Lung (tissue), 12 donors: ENCODE results near the gene YBX2. TPM values are rescaled to one million over a fixed set of nuclear protein-coding genes. Genes with fewer than 3 reads are reported as not detected.

Source experiments
- ATAC-seq: fragments of 200-7000 bp; cut with Tn5 transposase; one replicate; pipeline ENCODE4 v1.9.1; 2020; ENCODE audit warnings: moderate number of reproducible peaks; ENCODE audit not compliant: insufficient read depth, low FRiP score
- DNase-seq, 3 donors: peaks; one replicate each; pipeline ENCODE4 v3.0.0-alpha.2; 2013 to 2017
- H3K27ac ChIP-seq, 2 donors: one replicate each; pipeline ENCODE4 v1.5.1; 2013; ENCODE audit warnings: mild to moderate bottlenecking in 2 of 2, moderate library complexity in 2 of 2, control low read depth in 1 of 2, inconsistent platforms in 1 of 2, low read depth in 1 of 2, low read length in 1 of 2
- H3K27me3 ChIP-seq, 3 donors: one replicate each; pipeline ENCODE4 v1.5.1; 2013; ENCODE audit warnings: low read length in 2 of 3; ENCODE audit not compliant: control insufficient read depth in 3 of 3, insufficient read depth in 3 of 3
- H3K36me3 ChIP-seq, 4 donors: one replicate each; pipeline ENCODE4 v1.5.1; 2013; ENCODE audit warnings: low read length in 4 of 4, mild to moderate bottlenecking in 1 of 4, moderate library complexity in 1 of 4; ENCODE audit not compliant: control insufficient read depth in 4 of 4, insufficient read depth in 4 of 4
- H3K4me1 ChIP-seq, 5 donors: one replicate each; pipeline ENCODE4 v1.5.1; 2013; ENCODE audit warnings: low read length in 5 of 5, mild to moderate bottlenecking in 2 of 5, moderate library complexity in 1 of 5; ENCODE audit not compliant: control insufficient read depth in 5 of 5, insufficient read depth in 5 of 5
- H3K4me3 ChIP-seq: one replicate; pipeline ENCODE4 v1.5.1; 2013; ENCODE audit warnings: mild to moderate bottlenecking, control low read depth, moderate library complexity
- H3K9ac ChIP-seq, 2 donors: one replicate each; pipeline ENCODE4 v1.5.1; 2013; ENCODE audit warnings: low read length in 2 of 2, control low read depth in 1 of 2; ENCODE audit not compliant: insufficient read depth in 1 of 2
- H3K9me3 ChIP-seq, 4 donors: one replicate each; pipeline ENCODE4 v1.5.1; 2013; ENCODE audit warnings: low read length in 3 of 4, mild to moderate bottlenecking in 1 of 4, moderate library complexity in 1 of 4; ENCODE audit not compliant: control insufficient read depth in 4 of 4, insufficient read depth in 3 of 4
- WGBS, 2 donors: extraction: QIAGEN DNeasy Blood & Tissue Kit; methylation state at CpG; one replicate each; pipeline ENCODE4 v1.1.7; 2013; 5-methylcytosine and 5-hydroxymethylcytosine counted together
- polyA plus RNA-seq, 2 donors: library from polyadenylated mRNA; stranded (reverse); fragments of 200-250 nt; gene quantifications; one replicate each; pipeline ENCODE4 v1.2.1, GENCODE V29; 2013
- total RNA-seq, 2 donors: library from RNA; depleted of rRNA in 1 of 2; stranded (reverse); fragments of >200 nt in 1 of 2; gene quantifications; one replicate each; pipeline ENCODE4 v1.2.1, GENCODE V29; 2014 to 2021
- TF ChIP-seq, protein P1 (sequence below): IDR thresholded peaks from 2 replicates; pipeline ENCODE4 v1.5.1; 2012; ENCODE audit warnings: mild to moderate bottlenecking; ENCODE audit errors: control extremely low read depth, extremely low read depth
- donor health status: control.
- donor health status: control.
- donor health status: Bipolar disorder and iron deficiency.
- donor health status: healthy.
- donor health status: DM: yes; HTN: yes; CAD: no.

Gene YBX2
- total and polyA plus RNA-seq, 4 donors = 0.03 to 0.57 (median 0.40) TPM

GRCh38 chr17:7304179-7304578 is 9.7 kb upstream of the YBX2 start:
- Histone ChIP-seq H3K27me3 (no peaks in the 10 kb centered on the region), H3K36me3 (no peaks in the 10 kb centered on the region)
- no peak for ATAC-seq

DNA sequence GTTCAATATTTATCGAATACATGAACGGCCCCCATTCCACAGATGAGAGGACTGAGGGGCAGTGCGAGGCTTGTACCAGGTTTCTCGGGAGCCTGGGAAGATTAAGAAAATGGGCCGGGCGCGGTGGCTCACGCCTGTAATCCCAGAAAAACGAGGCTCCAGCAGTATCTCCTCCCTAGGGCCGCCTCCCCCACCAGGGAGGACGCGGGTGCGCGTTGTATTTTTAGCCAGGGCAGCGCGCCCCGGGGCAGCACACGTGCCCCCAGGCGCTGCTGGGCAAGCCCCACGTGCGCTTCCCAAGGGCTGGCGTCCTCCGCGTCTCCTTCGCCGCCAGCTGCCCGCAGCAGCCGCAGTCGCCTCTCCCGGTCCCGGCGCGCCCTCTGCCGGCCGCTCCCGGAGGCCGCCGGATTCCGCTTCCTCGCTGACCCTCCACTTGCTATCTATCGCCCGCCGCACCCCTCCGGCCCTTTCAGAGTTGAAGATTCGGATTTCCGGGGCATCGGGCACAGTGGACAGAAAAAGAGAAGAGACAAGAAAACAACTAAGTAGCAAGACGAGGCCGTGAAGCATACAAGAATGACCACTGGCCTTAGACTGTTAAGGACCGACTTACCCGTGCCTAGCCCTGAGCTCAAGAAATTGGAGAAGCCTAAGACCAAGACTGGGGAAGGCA is 1.9 kb upstream of the YBX2 start:
- Histone ChIP-seq H3K27ac (peak overlapping the region in 1 of 2 donors; percentile 71), H3K9ac (no peak overlapping the region), H3K4me3 (no peak overlapping the region), H3K36me3 (no peaks in the 10 kb centered on the region), H3K9me3 (no peaks in the 10 kb centered on the region), H3K4me1 (peaks cover 2 to 14% (median 11%) of the 10 kb centered on the region in 5 donors), H3K27me3 (peaks cover 0 to 36% (median 22%) of the 10 kb centered on the region in 3 donors)
- WGBS, 2 donors = 4 to 5% methylated on average over 50 to 51 of the region's 51 CpGs
- TF ChIP-seq, protein P1, sequence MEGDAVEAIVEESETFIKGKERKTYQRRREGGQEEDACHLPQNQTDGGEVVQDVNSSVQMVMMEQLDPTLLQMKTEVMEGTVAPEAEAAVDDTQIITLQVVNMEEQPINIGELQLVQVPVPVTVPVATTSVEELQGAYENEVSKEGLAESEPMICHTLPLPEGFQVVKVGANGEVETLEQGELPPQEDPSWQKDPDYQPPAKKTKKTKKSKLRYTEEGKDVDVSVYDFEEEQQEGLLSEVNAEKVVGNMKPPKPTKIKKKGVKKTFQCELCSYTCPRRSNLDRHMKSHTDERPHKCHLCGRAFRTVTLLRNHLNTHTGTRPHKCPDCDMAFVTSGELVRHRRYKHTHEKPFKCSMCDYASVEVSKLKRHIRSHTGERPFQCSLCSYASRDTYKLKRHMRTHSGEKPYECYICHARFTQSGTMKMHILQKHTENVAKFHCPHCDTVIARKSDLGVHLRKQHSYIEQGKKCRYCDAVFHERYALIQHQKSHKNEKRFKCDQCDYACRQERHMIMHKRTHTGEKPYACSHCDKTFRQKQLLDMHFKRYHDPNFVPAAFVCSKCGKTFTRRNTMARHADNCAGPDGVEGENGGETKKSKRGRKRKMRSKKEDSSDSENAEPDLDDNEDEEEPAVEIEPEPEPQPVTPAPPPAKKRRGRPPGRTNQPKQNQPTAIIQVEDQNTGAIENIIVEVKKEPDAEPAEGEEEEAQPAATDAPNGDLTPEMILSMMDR = peak; percentile 96
- DNase-seq (peak; percentile 74 to 86 (median 83)), ATAC-seq (peak; percentile 86)

More at GRCh38 chr17:7304179-7304578, 9.7 kb upstream of the YBX2 start:
- H3K9me3 ChIP-seq = no peaks in the 10 kb centered on the region
- peaks cover 0 to 8% (median 2%) of the 10 kb centered on the region in 5 donors for H3K4me1 ChIP-seq
- H3K4me3 ChIP-seq = no peak overlapping the region
- H3K9ac ChIP-seq = no peak overlapping the region
- WGBS, 2 donors = 95 to 97% methylated on average over 7 of the region's 7 CpGs
- DNase-seq = no peak
- H3K27ac ChIP-seq = no peak overlapping the region
- TF ChIP-seq, protein P1 = no peak

- Histone ChIP-seq H3K27me3 (peaks cover 0 to 37% (median 22%) of the 10 kb centered on the region in 3 donors), H3K9me3 (no peaks in the 10 kb centered on the region), H3K27ac (peak overlapping the region in 1 of 2 donors; percentile 71), H3K9ac (no peak overlapping the region), H3K36me3 (no peaks in the 10 kb centered on the region), H3K4me3 (no peak overlapping the region), H3K4me1 (peaks cover 2 to 14% (median 11%) of the 10 kb centered on the region in 5 donors)
- ATAC-seq (no peak), DNase-seq (no peak)
- TF ChIP-seq, protein P1 = no peak
- 52 to 57% methylated on average over 42 of the region's 42 CpGs for WGBS, 2 donors
Observed at GRCh38 chr17:7295230-7296180, 1.1 kb upstream of the YBX2 start.
